SU-DHL-6 (cell line): Measurements from ENCODE around the gene ERH.

ENCODE experiments used
- H2AFZ ChIP-seq: fragments of 200-600 bp; sonication (generic); 2 replicates; pipeline ENCODE4 v1.6.1; 2014; ENCODE audit warnings: low read depth, mild to moderate bottlenecking, moderate library complexity, mixed read lengths, antibody characterized with exemption, low read length; ENCODE audit not compliant: severe bottlenecking
- H3F3A ChIP-seq: fragments of 200-600 bp; shearing (Covaris generic); 2 replicates; pipeline ENCODE4 v1.6.0; 2016; ENCODE audit warnings: antibody characterized with exemption, mild to moderate bottlenecking; ENCODE audit not compliant: insufficient read depth
- H3K27ac ChIP-seq: fragments of 200-600 bp; sonication (generic); 2 replicates; pipeline ENCODE4 v1.5.1; 2016; ENCODE audit warnings: low read depth, mild to moderate bottlenecking, low read length, moderate library complexity, mixed read lengths
- H3K27me3 ChIP-seq: fragments of 200-600 bp; sonication (generic), shearing (Covaris generic); 2 replicates; pipeline ENCODE4 v1.6.0; 2014; ENCODE audit warnings: mild to moderate bottlenecking, low read length
- H3K36me3 ChIP-seq: fragments of 200-600 bp; sonication (generic); 2 replicates; pipeline ENCODE4 v1.6.1; 2014; ENCODE audit warnings: mild to moderate bottlenecking, low read length, mixed read lengths
- H3K4me2 ChIP-seq: fragments of 300-600, 200-600 bp; shearing (Covaris generic), sonication (generic); 2 replicates; pipeline ENCODE4 v1.6.0; 2014; ENCODE audit warnings: low read length, low read depth, mild to moderate bottlenecking; ENCODE audit not compliant: poor library complexity, severe bottlenecking
- H3K4me3 ChIP-seq: fragments of 200-600 bp; sonication (generic); 2 replicates; pipeline ENCODE4 v1.5.1; 2014; ENCODE audit warnings: antibody characterized with exemption, low read length, mild to moderate bottlenecking, mixed read lengths; ENCODE audit not compliant: insufficient read depth, poor library complexity, severe bottlenecking
- H3K79me2 ChIP-seq: fragments of 200-600 bp; sonication (generic); 2 replicates; pipeline ENCODE4 v1.6.1; 2014; ENCODE audit warnings: mild to moderate bottlenecking, low read length, moderate library complexity; ENCODE audit not compliant: insufficient read depth
- H3K9ac ChIP-seq: fragments of 200-600 bp; sonication (generic); 2 replicates; pipeline ENCODE4 v1.7.0; 2014; ENCODE audit warnings: mild to moderate bottlenecking, low read length
- H3K9me2 ChIP-seq: fragments of 200-600 bp; sonication (generic); replicated peaks from 2 replicates; pipeline ENCODE4 v1.6.1; 2014; ENCODE audit warnings: low read length; ENCODE audit not compliant: insufficient read depth
- H3K9me3 ChIP-seq: fragments of 200-600 bp; sonication (generic); 2 replicates; pipeline ENCODE4 v1.6.1; 2014; ENCODE audit warnings: low read length, mixed read lengths; ENCODE audit not compliant: insufficient read depth
- H4K20me1 ChIP-seq: fragments of 200-600 bp; sonication (generic); 2 replicates; pipeline ENCODE4 v1.6.1; 2014; ENCODE audit warnings: low read depth, mild to moderate bottlenecking, antibody characterized with exemption, low read length, moderate library complexity, mixed read lengths
- EZH2phosphoT487 ChIP-seq: fragments of 200-600 bp; sonication (generic), shearing (Covaris generic); conservative IDR thresholded peaks from 2 replicates; pipeline ENCODE4 v1.6.1; 2018; ENCODE audit warnings: mild to moderate bottlenecking, antibody characterized with exemption, low read length, moderate library complexity, mixed read lengths
- TF ChIP-seq, protein P1 (sequence below): fragments of 200-600 bp; sonication (generic); IDR thresholded peaks from one replicate; pipeline ENCODE4 v1.5.1; 2017; ENCODE audit warnings: antibody characterized with exemption, mild to moderate bottlenecking, low read length, moderate library complexity; ENCODE audit not compliant: insufficient read depth, poor library complexity, severe bottlenecking

ERH gene

GRCh38 chr14:69405762-69406161 is 7.7 kb upstream of the ERH start:
- H3K27me3 ChIP-seq: no peaks in the 10 kb centered on the region
- H3K9me2 ChIP-seq: no peaks in the 10 kb centered on the region
- no peaks in the 10 kb centered on the region; the same call in 1 of the 2 replicates for H3K36me3 ChIP-seq
- peaks cover 6% of the 10 kb centered on the region; the same call in 1 of the 2 replicates for H3F3A ChIP-seq
- H3K9ac ChIP-seq: no peak overlapping the region
- TF ChIP-seq EZH2phosphoT487: no peak
- TF ChIP-seq, protein P1, sequence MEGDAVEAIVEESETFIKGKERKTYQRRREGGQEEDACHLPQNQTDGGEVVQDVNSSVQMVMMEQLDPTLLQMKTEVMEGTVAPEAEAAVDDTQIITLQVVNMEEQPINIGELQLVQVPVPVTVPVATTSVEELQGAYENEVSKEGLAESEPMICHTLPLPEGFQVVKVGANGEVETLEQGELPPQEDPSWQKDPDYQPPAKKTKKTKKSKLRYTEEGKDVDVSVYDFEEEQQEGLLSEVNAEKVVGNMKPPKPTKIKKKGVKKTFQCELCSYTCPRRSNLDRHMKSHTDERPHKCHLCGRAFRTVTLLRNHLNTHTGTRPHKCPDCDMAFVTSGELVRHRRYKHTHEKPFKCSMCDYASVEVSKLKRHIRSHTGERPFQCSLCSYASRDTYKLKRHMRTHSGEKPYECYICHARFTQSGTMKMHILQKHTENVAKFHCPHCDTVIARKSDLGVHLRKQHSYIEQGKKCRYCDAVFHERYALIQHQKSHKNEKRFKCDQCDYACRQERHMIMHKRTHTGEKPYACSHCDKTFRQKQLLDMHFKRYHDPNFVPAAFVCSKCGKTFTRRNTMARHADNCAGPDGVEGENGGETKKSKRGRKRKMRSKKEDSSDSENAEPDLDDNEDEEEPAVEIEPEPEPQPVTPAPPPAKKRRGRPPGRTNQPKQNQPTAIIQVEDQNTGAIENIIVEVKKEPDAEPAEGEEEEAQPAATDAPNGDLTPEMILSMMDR: no peak
- H3K9me3 ChIP-seq: no peaks in the 10 kb centered on the region
- H3K4me2 ChIP-seq: no peak overlapping the region
- H3K4me3 ChIP-seq: no peak overlapping the region
- H2AFZ ChIP-seq: no peak overlapping the region
- no peak overlapping the region for H3K27ac ChIP-seq
- peaks cover 97% of the 10 kb centered on the region for H3K79me2 ChIP-seq
- H4K20me1 ChIP-seq: peaks cover 9% of the 10 kb centered on the region; the same call in 1 of the 2 replicates

DNA sequence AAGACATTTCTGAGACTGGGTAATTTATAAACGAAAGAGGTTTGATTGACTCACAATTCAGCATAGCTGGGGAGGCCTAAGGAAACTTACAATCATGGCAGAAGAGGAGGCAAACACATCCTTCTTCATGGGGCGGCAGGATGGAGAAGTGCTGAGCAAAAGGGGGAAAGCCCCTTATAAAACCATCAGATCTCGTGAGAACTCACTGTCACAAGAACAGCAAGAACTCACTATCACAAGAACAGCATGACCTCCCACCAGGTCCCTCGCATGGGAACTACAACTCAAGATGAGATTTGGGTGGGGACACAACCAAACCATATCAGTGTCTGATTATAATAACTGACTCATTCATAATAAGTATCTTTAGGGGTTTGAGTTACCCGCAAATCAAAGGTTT is 6.8 kb upstream of the ERH start:
- no peak overlapping the region for H3K27ac ChIP-seq
- H3K79me2 ChIP-seq: peaks cover 97% of the 10 kb centered on the region
- no peaks in the 10 kb centered on the region for H3K27me3 ChIP-seq
- H3K4me2 ChIP-seq: no peak overlapping the region
- H2AFZ ChIP-seq: no peak overlapping the region
- H4K20me1 ChIP-seq: peaks cover 9% of the 10 kb centered on the region; the same call in 1 of the 2 replicates
- TF ChIP-seq, protein P1: no peak
- no peak for TF ChIP-seq EZH2phosphoT487
- no peaks in the 10 kb centered on the region for H3K9me2 ChIP-seq
- no peak overlapping the region for H3K4me3 ChIP-seq
- no peaks in the 10 kb centered on the region; the same call in 1 of the 2 replicates for H3K36me3 ChIP-seq
- no peak overlapping the region for H3K9ac ChIP-seq
- H3F3A ChIP-seq: peaks cover 6% of the 10 kb centered on the region; the same call in 1 of the 2 replicates
- H3K9me3 ChIP-seq: no peaks in the 10 kb centered on the region

GRCh38 chr14:69404478-69404877 is 6.4 kb upstream of the ERH start:
- Histone ChIP-seq H3K4me3 (no peak overlapping the region), H3K79me2 (peaks cover 97% of the 10 kb centered on the region)

More at GRCh38 chr14:69404478-69404877, 6.4 kb upstream of the ERH start:
- Histone ChIP-seq H3K9me3 (no peaks in the 10 kb centered on the region), H3K4me2 (no peak overlapping the region), H3K9me2 (no peaks in the 10 kb centered on the region), H2AFZ (no peak overlapping the region), H4K20me1 (peaks cover 9% of the 10 kb centered on the region; the same call in 1 of the 2 replicates), H3K27ac (no peak overlapping the region), H3K9ac (no peak overlapping the region), H3F3A (peaks cover 6% of the 10 kb centered on the region; the same call in 1 of the 2 replicates), H3K36me3 (no peaks in the 10 kb centered on the region; the same call in 1 of the 2 replicates), H3K27me3 (no peaks in the 10 kb centered on the region)
- TF ChIP-seq, protein P1: no peak
- TF ChIP-seq EZH2phosphoT487: no peak
